Right lobe of liver (tissue), 4 donors: Measurements from ENCODE around the gene MTUS2.

Experiments used
- POLR2A ChIP-seq: fragments of 450-650 bp; IDR thresholded peaks from one replicate; pipeline ENCODE4 v1.6.1; 2017; ENCODE audit warnings: antibody characterized with exemption, mild to moderate bottlenecking
- TF ChIP-seq, protein P1 (sequence below), 4 donors: fragments of 200-600 bp in 3 of 4; fragments of 450-650 bp in 1 of 4; IDR thresholded peaks; one replicate each; pipeline versions ENCODE4 v1.5.1 to v1.8.0; 2016 to 2022; ENCODE audit warnings: antibody characterized with exemption in 4 of 4, mild to moderate bottlenecking in 2 of 4
- donor health status: DM: no; HTN: no; CAD: no.
- donor health status: DM: no; HTN: no; CAD: no.
- donor health status: DM: no; HTN: yes; CAD: no.

DNA sequence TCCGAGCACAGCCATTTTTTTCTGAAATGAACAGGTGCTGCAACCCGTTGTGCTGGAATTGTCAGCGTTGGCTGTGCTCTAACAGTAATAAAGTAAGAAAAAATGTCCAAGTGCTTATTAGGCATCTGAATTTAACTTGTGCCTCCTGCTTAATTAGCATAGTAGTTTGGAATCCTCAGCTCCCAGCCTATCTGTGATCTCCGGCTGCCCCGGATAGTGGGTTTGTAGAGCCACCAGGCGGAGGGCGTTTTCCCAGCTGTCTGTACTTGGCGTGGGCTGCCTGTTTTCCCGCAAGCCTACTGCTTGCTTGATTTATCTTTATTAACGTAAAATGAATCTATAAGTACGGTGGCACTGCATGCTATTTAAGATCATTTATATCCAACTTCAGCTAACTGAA, 137.9 kb downstream of the MTUS2 start:
- TF ChIP-seq, protein P1, sequence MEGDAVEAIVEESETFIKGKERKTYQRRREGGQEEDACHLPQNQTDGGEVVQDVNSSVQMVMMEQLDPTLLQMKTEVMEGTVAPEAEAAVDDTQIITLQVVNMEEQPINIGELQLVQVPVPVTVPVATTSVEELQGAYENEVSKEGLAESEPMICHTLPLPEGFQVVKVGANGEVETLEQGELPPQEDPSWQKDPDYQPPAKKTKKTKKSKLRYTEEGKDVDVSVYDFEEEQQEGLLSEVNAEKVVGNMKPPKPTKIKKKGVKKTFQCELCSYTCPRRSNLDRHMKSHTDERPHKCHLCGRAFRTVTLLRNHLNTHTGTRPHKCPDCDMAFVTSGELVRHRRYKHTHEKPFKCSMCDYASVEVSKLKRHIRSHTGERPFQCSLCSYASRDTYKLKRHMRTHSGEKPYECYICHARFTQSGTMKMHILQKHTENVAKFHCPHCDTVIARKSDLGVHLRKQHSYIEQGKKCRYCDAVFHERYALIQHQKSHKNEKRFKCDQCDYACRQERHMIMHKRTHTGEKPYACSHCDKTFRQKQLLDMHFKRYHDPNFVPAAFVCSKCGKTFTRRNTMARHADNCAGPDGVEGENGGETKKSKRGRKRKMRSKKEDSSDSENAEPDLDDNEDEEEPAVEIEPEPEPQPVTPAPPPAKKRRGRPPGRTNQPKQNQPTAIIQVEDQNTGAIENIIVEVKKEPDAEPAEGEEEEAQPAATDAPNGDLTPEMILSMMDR (IDR thresholded peaks at IDR 0.05), result no peak
- TF ChIP-seq POLR2A, result no peak
